Activated CD8-positive, alpha-beta T cell treated with anti-CD3 and anti-CD28 coated beads for 36 hours (primary cell): Measurements from ENCODE around the gene TLR4. TPM values are rescaled to one million over a fixed set of nuclear protein-coding genes. Genes with fewer than 3 reads are reported as not detected.

Experiments
- ATAC-seq: fragments of 200-7000 bp; cut with Tn5 transposase; one replicate; pipeline ENCODE4 v1.10.0; 2021; ENCODE audit warnings: mild to moderate bottlenecking, moderate library complexity
- CTCF ChIA-PET: fragments of 350-600 bp; sonication (Branson Sonifier 250); formaldehyde crosslinking; loops from one replicate; lab custom pipeline; 2021; ENCODE audit warnings: antibody characterized with exemption; lab: Charles Lee
- POLR2A ChIA-PET: fragments of 350-600 bp; sonication (Branson Sonifier 250); formaldehyde crosslinking; loops from one replicate; lab custom pipeline; 2021; ENCODE audit warnings: antibody characterized with exemption; lab: Charles Lee
- DNase-seq: peaks from one replicate; pipeline ENCODE4 v3.0.0-alpha.2; 2020
- H3K27ac Mint-ChIP-seq: one replicate; pipeline ENCODE4 v1.8.0; 2021; ENCODE audit warnings: mild to moderate bottlenecking, mixed read lengths
- H3K27me3 Mint-ChIP-seq: one replicate; pipeline ENCODE4 v1.8.0; 2021; ENCODE audit warnings: mixed read lengths
- H3K36me3 Mint-ChIP-seq: one replicate; pipeline ENCODE4 v1.8.0; 2021; ENCODE audit warnings: low read depth, mixed read lengths
- H3K4me1 Mint-ChIP-seq: one replicate; pipeline ENCODE4 v1.8.0; 2021; ENCODE audit warnings: low read depth, mixed read lengths
- H3K4me3 Mint-ChIP-seq: one replicate; pipeline ENCODE4 v1.8.0; 2021; ENCODE audit warnings: mild to moderate bottlenecking, moderate library complexity, mixed read lengths
- H3K9me3 Mint-ChIP-seq: one replicate; pipeline ENCODE4 v1.8.0; 2021; ENCODE audit warnings: mixed read lengths
- intact Hi-C: fragments of 100-400 bp; cut with micrococcal nuclease; formaldehyde crosslinking; loops from one replicate; pipeline ENCODE4 v1.10.0; 2022
- total RNA-seq, 2 experiments: library from RNA; stranded (reverse); gene quantifications; one replicate each; pipeline ENCODE4 v1.2.3, GENCODE V29; 2021
- TF ChIP-seq, protein P1 (sequence below): fragments of 200-600 bp; IDR thresholded peaks from one replicate; pipeline ENCODE4 v1.8.0; 2022; ENCODE audit warnings: antibody characterized with exemption, mild to moderate bottlenecking

The TLR4 gene
- total RNA-seq, 2 experiments from 2014 or later = not detected

DNA sequence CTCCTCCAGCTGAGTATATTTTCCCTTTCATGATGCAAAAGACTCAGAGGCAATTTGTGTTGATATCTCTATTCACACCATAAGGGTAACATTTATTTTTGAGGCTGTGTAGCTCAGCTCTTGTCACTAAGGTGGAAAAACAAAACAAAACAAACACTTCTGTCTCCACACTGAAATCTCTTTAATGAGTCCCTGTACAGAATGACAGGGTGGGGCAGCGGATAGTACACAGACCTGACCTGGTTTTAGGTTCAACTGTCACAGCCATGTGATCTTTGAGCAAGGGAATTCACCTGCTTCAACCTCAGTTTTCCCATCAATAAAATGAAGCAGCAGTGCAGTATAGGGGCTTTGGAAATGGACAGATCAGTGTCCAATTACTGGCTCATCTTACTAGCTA lies 29.3 kb downstream of the TLR4 start:
- no peak for DNase-seq
- Mint-ChIP-seq H3K4me3 (no peak overlapping the region), H3K27ac (no peak overlapping the region), H3K27me3 (peaks cover 5% of the 10 kb centered on the region), H3K9me3 (no peaks in the 10 kb centered on the region), H3K36me3 (no peaks in the 10 kb centered on the region), H3K4me1 (no peaks in the 10 kb centered on the region)
- ChIA-PET POLR2A (no interaction called here), CTCF (no interaction called here)
- TF ChIP-seq, protein P1, sequence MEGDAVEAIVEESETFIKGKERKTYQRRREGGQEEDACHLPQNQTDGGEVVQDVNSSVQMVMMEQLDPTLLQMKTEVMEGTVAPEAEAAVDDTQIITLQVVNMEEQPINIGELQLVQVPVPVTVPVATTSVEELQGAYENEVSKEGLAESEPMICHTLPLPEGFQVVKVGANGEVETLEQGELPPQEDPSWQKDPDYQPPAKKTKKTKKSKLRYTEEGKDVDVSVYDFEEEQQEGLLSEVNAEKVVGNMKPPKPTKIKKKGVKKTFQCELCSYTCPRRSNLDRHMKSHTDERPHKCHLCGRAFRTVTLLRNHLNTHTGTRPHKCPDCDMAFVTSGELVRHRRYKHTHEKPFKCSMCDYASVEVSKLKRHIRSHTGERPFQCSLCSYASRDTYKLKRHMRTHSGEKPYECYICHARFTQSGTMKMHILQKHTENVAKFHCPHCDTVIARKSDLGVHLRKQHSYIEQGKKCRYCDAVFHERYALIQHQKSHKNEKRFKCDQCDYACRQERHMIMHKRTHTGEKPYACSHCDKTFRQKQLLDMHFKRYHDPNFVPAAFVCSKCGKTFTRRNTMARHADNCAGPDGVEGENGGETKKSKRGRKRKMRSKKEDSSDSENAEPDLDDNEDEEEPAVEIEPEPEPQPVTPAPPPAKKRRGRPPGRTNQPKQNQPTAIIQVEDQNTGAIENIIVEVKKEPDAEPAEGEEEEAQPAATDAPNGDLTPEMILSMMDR = no peak
- intact Hi-C loops = no loop called here
- no peak for ATAC-seq

GRCh38 chr9:117734082-117734481 lies 29.9 kb downstream of the TLR4 start:
- POLR2A ChIA-PET = no interaction called here
- no peak overlapping the region for H3K4me3 Mint-ChIP-seq
- ATAC-seq = no peak
- no peaks in the 10 kb centered on the region for H3K4me1 Mint-ChIP-seq
- TF ChIP-seq, protein P1 = no peak
- H3K36me3 Mint-ChIP-seq = no peaks in the 10 kb centered on the region
- no peak overlapping the region for H3K27ac Mint-ChIP-seq
- intact Hi-C loops = no loop called here
- DNase-seq = no peak
- H3K27me3 Mint-ChIP-seq = peaks cover 5% of the 10 kb centered on the region
- no peaks in the 10 kb centered on the region for H3K9me3 Mint-ChIP-seq
- CTCF ChIA-PET = no interaction called here

DNA sequence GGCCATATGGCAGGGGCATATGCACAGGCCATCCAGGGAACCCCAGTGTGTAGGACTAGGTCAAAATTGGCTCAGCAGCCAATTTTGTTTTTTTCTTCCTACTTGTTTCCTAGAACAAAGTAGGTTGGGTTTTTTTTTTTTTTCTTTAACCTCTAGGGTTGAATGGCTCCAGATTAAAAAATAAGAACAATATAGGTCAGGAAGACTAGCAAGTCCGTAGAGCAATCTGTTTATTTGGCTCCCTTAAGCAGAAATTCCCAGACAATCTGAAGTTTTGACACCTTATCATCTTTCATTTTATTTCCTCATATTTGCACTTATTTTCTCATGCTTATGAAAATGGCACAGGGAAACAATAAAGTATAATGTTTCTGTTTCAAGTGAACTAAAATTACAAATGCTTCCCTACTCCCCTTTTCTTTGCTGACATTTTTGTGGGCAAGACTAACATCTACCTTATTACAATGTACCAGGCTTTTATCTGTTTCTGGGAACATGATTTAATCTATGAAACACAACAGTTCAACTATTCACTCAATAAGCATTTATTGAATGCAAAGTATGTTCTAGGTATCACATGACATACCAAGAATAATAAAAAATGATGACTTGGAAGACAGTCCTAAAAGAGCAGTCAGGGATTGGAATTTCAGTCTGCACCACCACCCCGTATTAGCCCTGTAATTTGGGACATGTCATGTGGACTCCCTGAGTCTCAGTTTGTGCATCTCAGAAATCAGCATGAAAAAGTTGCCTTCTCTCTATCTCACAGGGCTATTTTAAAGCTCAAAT lies 30.5 kb downstream of the TLR4 start:
- H3K9me3 Mint-ChIP-seq = no peaks in the 10 kb centered on the region
- TF ChIP-seq, protein P1 = no peak
- intact Hi-C loops = no loop called here
- DNase-seq (no peak), ATAC-seq (no peak)
- H3K4me1 Mint-ChIP-seq = no peaks in the 10 kb centered on the region
- H3K27ac Mint-ChIP-seq = no peak overlapping the region
- peaks cover 5% of the 10 kb centered on the region for H3K27me3 Mint-ChIP-seq
- ChIA-PET POLR2A (no interaction called here), CTCF (no interaction called here)
- no peaks in the 10 kb centered on the region for H3K36me3 Mint-ChIP-seq
- H3K4me3 Mint-ChIP-seq = no peak overlapping the region

DNA sequence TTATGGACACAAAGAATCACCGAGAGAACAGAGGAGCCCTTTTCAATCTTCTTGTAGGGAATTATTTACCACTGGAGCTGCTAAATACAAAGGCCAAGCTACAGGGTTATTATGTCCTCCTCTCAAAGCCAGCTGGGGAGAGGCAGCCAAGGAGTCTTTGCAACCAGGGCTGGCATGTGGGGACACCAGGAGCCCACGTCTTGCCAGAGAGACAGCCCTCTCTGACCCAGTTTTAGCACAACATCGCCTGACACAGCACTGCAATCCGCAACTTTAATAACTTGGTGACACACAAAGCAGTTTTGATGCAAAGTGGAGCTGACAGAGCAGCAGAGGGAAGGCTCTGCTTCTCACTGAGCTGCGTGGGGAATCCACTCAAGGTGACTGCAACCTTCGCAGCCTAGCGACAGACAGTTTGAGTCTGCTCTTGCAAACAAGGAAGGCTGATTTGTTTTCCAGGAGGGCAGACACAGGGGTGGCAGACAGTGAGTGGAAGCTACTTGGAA lies 33.6 kb downstream of the TLR4 start:
- POLR2A ChIA-PET = no interaction called here
- Mint-ChIP-seq H3K36me3 (no peaks in the 10 kb centered on the region), H3K4me3 (no peak overlapping the region), H3K27me3 (peaks cover 7% of the 10 kb centered on the region), H3K27ac (no peak overlapping the region), H3K4me1 (no peaks in the 10 kb centered on the region), H3K9me3 (no peaks in the 10 kb centered on the region)
- TF ChIP-seq, protein P1 = no peak
- DNase-seq (no peak), ATAC-seq (no peak)
- intact Hi-C loops = no loop called here
- CTCF ChIA-PET = no interaction called here

GRCh38 chr9:117739206-117739605 lies 35.0 kb downstream of the TLR4 start:
- no peak for ATAC-seq
- intact Hi-C loops = no loop called here
- Mint-ChIP-seq H3K4me1 (no peaks in the 10 kb centered on the region), H3K9me3 (no peaks in the 10 kb centered on the region), H3K27me3 (peaks cover 7% of the 10 kb centered on the region), H3K4me3 (no peak overlapping the region), H3K27ac (no peak overlapping the region), H3K36me3 (no peaks in the 10 kb centered on the region)
- TF ChIP-seq, protein P1 = no peak
- ChIA-PET CTCF (no interaction called here), POLR2A (no interaction called here)
- no peak for DNase-seq
